GM19240 (cell line): ENCODE data around the gene MYL10.
"Not testable (repeated sequence)": the region's sequence is repeated elsewhere in the genome, so short reads cannot be mapped to it uniquely, and the experiment has no call there.

Source experiments
- DNase-seq: peaks from one replicate; pipeline ENCODE4 v3.0.0; 2011; ENCODE audit warnings: low spot score; ENCODE audit not compliant: insufficient read length

Gene MYL10

GRCh38 chr7:101620395-101620794 is 8.7 kb downstream of the MYL10 start:
- DNase-seq = no peak

- DNase-seq = no peak
These were observed 10.2 kb downstream of the MYL10 start for GRCh38 chr7:101618916-101619315.

- DNase-seq = no peak
These were observed 10.8 kb downstream of the MYL10 start for GRCh38 chr7:101618207-101618839.

- DNase-seq = no peak
These were observed 11.5 kb downstream of the MYL10 start for GRCh38 chr7:101617451-101618206.

GRCh38 chr7:101615446-101615845 is 13.7 kb downstream of the MYL10 start:
- no peak for DNase-seq

- DNase-seq = no peak
These were observed 14.2 kb downstream of the MYL10 start for GRCh38 chr7:101614939-101615302.

GRCh38 chr7:101614098-101614938 is 14.8 kb downstream of the MYL10 start:
- no peak for DNase-seq

- no peak for DNase-seq
These were observed 16.1 kb downstream of the MYL10 start for GRCh38 chr7:101612885-101613515.

- no peak for DNase-seq
These were observed 20.1 kb downstream of the MYL10 start for GRCh38 chr7:101608772-101609713.

- DNase-seq = no peak
These were observed 22.6 kb downstream of the MYL10 start for GRCh38 chr7:101606498-101606923.

- no peak for DNase-seq
These were observed 23.2 kb downstream of the MYL10 start for GRCh38 chr7:101605611-101606497.

- DNase-seq = not testable (repeated sequence)
These were observed 24.2 kb downstream of the MYL10 start for GRCh38 chr7:101604934-101605332.

- no peak for DNase-seq
These were observed 24.7 kb downstream of the MYL10 start for GRCh38 chr7:101604331-101604933.

GRCh38 chr7:101602484-101603241 is 26.4 kb downstream of the MYL10 start:
- DNase-seq = peak; percentile 51

- no peak for DNase-seq
These were observed 27.0 kb downstream of the MYL10 start for GRCh38 chr7:101602082-101602481.

- no peak for DNase-seq
These were observed 29.3 kb downstream of the MYL10 start for GRCh38 chr7:101599787-101600186.

- DNase-seq = no peak
These were observed 29.9 kb downstream of the MYL10 start for GRCh38 chr7:101598986-101599771.
